ENCODE measurements around the gene MICAL3. TPM values are rescaled to one million over a fixed set of nuclear protein-coding genes. Genes with fewer than 3 reads are reported as not detected.

The MICAL3 gene
- total and polyA plus RNA-seq, 9 of the 15 experiments (the other 6 are each of a cell fraction or from before 2014, with no cell fraction given): 0.53 to 32.1 (median 12.3) TPM

DNA sequence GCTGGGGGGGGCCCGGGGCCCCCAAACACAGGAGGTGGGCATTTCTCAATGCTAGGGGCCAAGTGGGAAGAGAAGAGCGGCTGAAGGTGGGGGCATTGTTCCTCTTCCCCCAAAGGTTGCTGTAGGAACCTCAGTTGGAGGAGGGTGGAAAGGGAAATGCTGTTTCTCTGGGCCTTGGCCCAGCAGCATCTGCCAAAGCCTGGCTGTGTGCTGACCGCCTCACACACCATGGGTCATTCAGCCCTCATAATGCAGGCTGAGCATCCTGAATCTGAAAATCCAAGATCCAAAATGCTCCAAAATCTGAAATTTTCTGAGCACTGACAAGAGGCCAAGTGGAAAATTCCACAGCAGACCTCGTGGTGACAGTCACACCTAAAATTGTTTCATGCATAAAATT lies 201.1 kb downstream of the MICAL3 start:
- H2AFZ ChIP-seq (ENCODE audit: low read depth, low read length): no peak overlapping the region
- no peak overlapping the region for H3K27ac ChIP-seq (ENCODE audit: extremely low read depth, low read depth, low read length)
- DNase-seq (ENCODE audit: extremely low read depth in 1 of 4, low spot score in 3 of 4): no peak
- H3K9ac ChIP-seq (ENCODE audit: insufficient read depth in 1 of 2, low read depth in 2 of 2, low read length in 2 of 2): no peak overlapping the region
- no peaks in the 10 kb centered on the region for H3K9me3 ChIP-seq (replicated peaks; ENCODE audit: control insufficient read depth, insufficient read depth, low read depth, low read length)
- H4K20me1 ChIP-seq (replicated peaks; ENCODE audit: control insufficient read depth, insufficient read depth, low read length): no peaks in the 10 kb centered on the region; the same call in 1 of the 2 replicates
- H3K79me2 ChIP-seq (ENCODE audit: control insufficient read depth, insufficient read depth, low read length): no peaks in the 10 kb centered on the region
- H3K4me2 ChIP-seq (ENCODE audit: insufficient read depth, low read length): no peak overlapping the region
- in situ Hi-C loops (cut with MboI): no loop called here
- peaks cover 0 to 11% of the 10 kb centered on the region in 2 experiments; a peak in 4 of 5 replicates for H3K4me1 ChIP-seq (replicated peaks in 1 of 2; ENCODE audit: control insufficient read depth in 2 of 2, insufficient read depth in 2 of 2, low read length in 2 of 2)
- ChIA-PET CTCF (ENCODE audit: low intra/inter-chr PET ratio) (no interaction called here), POLR2A (interaction anchor here (0.8 kb wide), 1 partner anchor 34 kb away, joined by 4 read pairs; no protein-coding TSS in a partner anchor)
- no peak overlapping the region for H3K4me3 ChIP-seq
- no peak for ATAC-seq
- intact Hi-C loops (cut with micrococcal nuclease): no loop called here
- no peak for FAIRE-seq
- H3K27me3 ChIP-seq (ENCODE audit: control insufficient read depth in 2 of 2, insufficient read depth in 2 of 2, low read length in 2 of 2): no peaks in the 10 kb centered on the region
- H3K36me3 ChIP-seq (ENCODE audit: control insufficient read depth, insufficient read depth, low read length): peaks cover 5% of the 10 kb centered on the region; the same call in 1 of the 3 replicates
- WGBS (ENCODE audit: insufficient coverage, low coverage, missing lambda C conversion rate): 65% methylated on average over 3 of the region's 4 CpGs
- peaks cover 4% of the 10 kb centered on the region for H3K9me1 ChIP-seq (ENCODE audit: control insufficient read depth, insufficient read depth, low read length)
- no TSS peak for BruUV-seq (replicated peaks)
- TF ChIP-seq, protein P1, sequence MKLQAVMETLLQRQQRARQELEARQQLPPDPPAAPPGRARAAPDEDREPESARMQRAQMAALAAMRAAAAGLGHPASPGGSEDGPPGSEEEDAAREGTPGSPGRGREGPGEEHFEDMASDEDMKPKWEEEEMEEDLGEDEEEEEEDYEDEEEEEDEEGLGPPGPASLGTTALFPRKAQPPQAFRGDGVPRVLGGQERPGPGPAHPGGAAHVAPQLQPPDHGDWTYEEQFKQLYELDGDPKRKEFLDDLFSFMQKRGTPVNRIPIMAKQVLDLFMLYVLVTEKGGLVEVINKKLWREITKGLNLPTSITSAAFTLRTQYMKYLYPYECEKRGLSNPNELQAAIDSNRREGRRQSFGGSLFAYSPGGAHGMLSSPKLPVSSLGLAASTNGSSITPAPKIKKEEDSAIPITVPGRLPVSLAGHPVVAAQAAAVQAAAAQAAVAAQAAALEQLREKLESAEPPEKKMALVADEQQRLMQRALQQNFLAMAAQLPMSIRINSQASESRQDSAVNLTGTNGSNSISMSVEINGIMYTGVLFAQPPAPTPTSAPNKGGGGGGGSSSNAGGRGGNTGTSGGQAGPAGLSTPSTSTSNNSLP (IDR thresholded peaks at IDR 0.05; ENCODE audit: borderline replicate concordance, low read depth, low read length): no peak
- TF ChIP-seq, protein P2, sequence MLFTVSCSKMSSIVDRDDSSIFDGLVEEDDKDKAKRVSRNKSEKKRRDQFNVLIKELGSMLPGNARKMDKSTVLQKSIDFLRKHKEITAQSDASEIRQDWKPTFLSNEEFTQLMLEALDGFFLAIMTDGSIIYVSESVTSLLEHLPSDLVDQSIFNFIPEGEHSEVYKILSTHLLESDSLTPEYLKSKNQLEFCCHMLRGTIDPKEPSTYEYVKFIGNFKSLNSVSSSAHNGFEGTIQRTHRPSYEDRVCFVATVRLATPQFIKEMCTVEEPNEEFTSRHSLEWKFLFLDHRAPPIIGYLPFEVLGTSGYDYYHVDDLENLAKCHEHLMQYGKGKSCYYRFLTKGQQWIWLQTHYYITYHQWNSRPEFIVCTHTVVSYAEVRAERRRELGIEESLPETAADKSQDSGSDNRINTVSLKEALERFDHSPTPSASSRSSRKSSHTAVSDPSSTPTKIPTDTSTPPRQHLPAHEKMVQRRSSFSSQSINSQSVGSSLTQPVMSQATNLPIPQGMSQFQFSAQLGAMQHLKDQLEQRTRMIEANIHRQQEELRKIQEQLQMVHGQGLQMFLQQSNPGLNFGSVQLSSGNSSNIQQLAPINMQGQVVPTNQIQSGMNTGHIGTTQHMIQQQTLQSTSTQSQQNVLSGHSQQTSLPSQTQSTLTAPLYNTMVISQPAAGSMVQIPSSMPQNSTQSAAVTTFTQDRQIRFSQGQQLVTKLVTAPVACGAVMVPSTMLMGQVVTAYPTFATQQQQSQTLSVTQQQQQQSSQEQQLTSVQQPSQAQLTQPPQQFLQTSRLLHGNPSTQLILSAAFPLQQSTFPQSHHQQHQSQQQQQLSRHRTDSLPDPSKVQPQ (CRISPR knock-in tag; IDR thresholded peaks at IDR 0.05; ENCODE audit: borderline replicate concordance): no peak
- TF ChIP-seq CEBPB (tag; IDR thresholded peaks at IDR 0.05): no peak
- TF ChIP-seq HMG20A (CRISPR knock-in tag; conservative IDR thresholded peaks at IDR 0.05): no peak
- no peak for TF ChIP-seq HNRNPL (IDR thresholded peaks at IDR 0.05; ENCODE audit: low read depth, low read length)
- no peak for TF ChIP-seq BMI1 (IDR thresholded peaks at IDR 0.05; ENCODE audit: low read length)
- TF ChIP-seq STAG1 (CRISPR knock-in tag; IDR thresholded peaks at IDR 0.05; ENCODE audit: borderline replicate concordance): no peak
- TF ChIP-seq ZNF589 (CRISPR knock-in tag; IDR thresholded peaks at IDR 0.05; ENCODE audit: low read depth): no peak
- TF ChIP-seq ZNF263 (CRISPR knock-in tag; IDR thresholded peaks at IDR 0.05; ENCODE audit: borderline replicate concordance): no peak
- TF ChIP-seq ZNF133 (CRISPR knock-in tag; IDR thresholded peaks at IDR 0.05): no peak
- TF ChIP-seq, protein P3, sequence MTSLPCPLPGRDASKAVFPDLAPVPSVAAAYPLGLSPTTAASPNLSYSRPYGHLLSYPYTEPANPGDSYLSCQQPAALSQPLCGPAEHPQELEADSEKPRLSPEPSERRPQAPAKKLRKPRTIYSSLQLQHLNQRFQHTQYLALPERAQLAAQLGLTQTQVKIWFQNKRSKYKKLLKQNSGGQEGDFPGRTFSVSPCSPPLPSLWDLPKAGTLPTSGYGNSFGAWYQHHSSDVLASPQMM (CRISPR knock-in tag; IDR thresholded peaks at IDR 0.05): no peak
- TF ChIP-seq, protein P4, sequence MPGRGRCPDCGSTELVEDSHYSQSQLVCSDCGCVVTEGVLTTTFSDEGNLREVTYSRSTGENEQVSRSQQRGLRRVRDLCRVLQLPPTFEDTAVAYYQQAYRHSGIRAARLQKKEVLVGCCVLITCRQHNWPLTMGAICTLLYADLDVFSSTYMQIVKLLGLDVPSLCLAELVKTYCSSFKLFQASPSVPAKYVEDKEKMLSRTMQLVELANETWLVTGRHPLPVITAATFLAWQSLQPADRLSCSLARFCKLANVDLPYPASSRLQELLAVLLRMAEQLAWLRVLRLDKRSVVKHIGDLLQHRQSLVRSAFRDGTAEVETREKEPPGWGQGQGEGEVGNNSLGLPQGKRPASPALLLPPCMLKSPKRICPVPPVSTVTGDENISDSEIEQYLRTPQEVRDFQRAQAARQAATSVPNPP (IDR thresholded peaks at IDR 0.05; ENCODE audit: borderline replicate concordance, insufficient read depth, insufficient read length): no peak
- TF ChIP-seq ZNF79 (CRISPR knock-in tag; IDR thresholded peaks at IDR 0.05; ENCODE audit: low read depth): no peak
- TF ChIP-seq BRF1 (IDR thresholded peaks at IDR 0.05; ENCODE audit: borderline replicate concordance, extremely low read depth, insufficient read length): no peak
- no peak for TF ChIP-seq ZC3H8 (IDR thresholded peaks at IDR 0.05)
- no peak for TF ChIP-seq ELF2 (CRISPR knock-in tag; IDR thresholded peaks at IDR 0.05)

All from K562 (cell line).